Superior temporal gyrus (tissue), 1 donor: ENCODE measurements around the gene TNS1.

Source experiments
- DNase-seq: peaks from one replicate; pipeline ENCODE4 v3.0.0-alpha.2; 2016; ENCODE audit errors: extremely low spot score

TNS1 gene

GRCh38 chr2:217833439-217833838 lies 169.4 kb downstream of the TNS1 start:
- no peak for DNase-seq

DNA sequence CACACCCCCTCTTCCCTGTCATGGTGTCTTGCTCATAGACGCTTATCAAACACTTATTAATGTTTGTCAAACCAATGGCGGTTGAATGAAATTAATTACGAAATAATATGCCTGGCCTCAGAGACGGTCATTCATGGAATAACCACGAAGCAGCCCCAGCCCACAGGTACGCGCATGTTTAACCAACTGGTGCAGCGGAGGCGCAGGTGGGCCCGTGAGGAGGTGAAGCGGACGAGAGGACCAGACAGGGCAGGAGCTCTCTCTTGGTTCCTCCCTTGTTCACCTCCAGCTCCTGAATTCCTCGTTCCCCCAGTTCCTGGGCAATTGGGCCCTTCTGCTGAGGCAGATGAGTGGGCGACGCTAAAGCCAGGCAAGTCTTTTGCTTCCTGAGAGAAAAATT lies 169.8 kb downstream of the TNS1 start:
- no peak for DNase-seq

- DNase-seq, result no peak
Measured at GRCh38 chr2:217832115-217832514, 170.7 kb downstream of the TNS1 start.

GRCh38 chr2:217831306-217831705 lies 171.5 kb downstream of the TNS1 start:
- no peak for DNase-seq

GRCh38 chr2:217830807-217831206 lies 172.0 kb downstream of the TNS1 start:
- no peak for DNase-seq

GRCh38 chr2:217830061-217830460 lies 172.7 kb downstream of the TNS1 start:
- no peak for DNase-seq

GRCh38 chr2:217829420-217829819 lies 173.4 kb downstream of the TNS1 start:
- no peak for DNase-seq

DNA sequence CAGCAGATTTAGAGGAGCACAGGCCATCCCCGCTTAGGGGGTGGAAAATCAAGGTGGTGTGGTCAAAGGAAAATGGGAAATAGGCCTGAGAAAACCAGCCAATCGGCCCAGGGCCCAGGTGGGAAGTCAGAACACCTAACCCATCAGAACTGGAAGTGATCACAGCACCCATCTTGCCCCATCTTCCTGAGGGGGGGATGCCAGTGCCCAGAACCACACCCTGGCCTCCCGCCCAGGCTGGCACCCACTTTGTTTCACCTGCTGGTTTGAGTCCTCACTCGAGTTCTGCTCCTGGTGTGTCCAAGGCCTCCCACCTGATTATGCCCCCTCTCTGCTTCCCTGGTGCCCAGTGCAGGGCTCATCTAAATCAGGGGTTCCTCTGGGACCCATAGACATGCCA lies 174.5 kb downstream of the TNS1 start:
- DNase-seq, result no peak

DNA sequence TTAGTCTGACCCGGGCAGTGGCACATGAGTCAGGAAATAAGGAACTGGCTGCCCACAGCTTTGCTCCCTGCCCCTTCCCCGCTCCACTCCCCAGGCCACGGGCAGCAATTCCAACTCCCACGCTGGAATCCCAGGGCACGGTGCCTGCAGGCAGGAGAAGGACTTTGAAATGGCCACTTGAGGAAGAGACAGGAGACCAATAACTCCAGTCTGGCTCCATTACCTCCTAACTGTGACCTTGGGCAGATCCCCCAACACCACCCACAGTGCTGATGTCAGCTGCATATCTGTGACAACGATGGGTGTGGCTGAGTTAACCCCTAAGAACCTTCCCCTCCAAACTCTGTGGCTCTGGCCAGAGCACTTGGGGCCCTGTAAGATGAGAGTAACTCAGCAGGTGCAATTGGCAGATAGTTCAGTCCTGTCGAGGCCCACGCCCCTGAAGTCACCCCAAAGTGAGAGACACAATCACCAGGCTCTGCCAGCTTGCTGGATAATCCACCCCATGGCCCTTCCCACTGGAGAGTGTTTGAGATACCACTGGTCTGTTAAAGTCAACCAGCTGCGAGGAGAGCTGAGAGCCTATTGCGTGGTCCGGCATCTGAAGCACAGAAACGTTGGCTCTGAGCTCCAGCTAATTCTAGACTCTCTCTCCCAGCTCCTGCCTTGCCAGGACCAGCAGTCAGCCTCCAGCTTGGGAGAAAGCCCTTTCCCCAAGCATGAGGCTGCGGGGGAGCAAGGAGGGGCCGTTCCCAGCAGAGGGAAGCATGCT lies 175.2 kb downstream of the TNS1 start:
- no peak for DNase-seq

GRCh38 chr2:217826991-217827390 lies 175.8 kb downstream of the TNS1 start:
- DNase-seq, result no peak

DNA sequence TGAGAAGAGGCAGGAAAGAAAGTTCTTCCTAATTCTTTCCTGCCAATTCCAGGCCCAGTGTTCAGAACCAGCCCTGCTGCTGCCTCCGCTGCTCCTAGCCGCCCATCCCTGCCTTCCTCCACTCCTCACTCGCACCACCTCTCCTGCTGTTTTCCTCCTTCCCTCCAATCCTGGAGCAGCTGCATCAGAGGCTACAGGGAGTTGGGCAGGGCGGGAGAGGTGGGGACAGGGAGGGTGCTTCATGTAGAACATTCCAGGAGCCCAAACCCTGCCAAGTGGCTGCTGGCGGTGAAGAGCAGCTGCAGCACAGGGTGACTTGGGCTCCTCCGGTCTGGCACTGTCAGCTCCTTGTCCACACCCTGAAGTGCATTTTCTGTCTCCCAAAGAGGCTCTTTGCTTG lies 176.3 kb downstream of the TNS1 start:
- no peak for DNase-seq

DNA sequence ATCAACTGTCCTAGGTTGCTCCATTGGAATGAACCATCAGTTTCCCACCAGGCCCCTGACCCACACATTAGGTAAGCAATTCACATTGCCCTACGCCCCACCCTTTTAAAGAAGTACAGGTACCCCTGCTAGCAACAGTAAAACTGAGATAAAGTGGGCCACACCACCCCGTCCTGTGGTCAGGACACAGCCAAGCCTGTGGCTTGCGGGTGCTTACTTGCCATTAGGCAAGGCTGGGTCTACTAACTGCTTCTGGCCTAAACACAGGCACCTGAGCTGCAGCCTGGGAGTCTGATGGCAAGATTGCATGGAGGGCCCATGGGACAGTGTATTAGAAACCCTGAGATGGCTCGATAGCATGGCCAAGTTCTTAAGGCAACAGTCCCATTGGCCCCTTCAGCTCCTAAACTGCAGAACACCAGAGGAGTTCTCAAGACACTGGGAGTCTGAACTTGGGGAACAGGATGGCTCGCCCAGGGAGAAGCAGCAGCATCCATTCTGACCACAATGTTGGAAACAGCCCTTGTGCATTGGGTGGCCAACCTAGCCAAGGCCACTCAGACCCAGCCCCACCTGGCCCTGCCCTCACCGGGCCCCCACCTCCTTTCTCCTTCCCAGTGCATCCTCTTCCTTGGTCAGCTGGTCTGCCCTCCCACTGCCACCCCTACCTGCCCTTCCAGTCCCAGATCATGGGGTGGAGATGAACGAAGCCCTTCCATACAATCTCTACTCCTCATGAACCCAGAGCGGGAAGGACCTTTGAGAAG lies 177.1 kb downstream of the TNS1 start:
- no peak for DNase-seq

DNA sequence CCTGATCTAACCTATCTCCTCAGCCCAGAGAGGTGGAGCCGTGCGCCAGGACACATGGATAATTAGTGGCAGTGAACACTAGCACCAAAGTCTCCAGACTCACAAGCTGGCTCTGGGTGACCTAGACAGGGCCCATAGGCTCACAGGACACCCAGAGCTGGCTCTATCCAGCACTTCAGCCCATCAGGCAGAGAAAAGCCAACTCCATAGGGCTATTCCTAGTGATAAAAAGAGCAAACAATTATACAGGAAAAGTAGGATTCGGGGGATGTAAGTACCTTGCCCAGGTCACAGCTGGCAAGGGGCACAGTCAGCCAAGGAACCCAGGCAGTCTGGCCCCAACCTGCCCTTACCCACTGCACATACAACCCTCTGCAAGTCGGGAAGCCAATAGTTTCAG lies 178.6 kb downstream of the TNS1 start:
- no peak for DNase-seq

DNA sequence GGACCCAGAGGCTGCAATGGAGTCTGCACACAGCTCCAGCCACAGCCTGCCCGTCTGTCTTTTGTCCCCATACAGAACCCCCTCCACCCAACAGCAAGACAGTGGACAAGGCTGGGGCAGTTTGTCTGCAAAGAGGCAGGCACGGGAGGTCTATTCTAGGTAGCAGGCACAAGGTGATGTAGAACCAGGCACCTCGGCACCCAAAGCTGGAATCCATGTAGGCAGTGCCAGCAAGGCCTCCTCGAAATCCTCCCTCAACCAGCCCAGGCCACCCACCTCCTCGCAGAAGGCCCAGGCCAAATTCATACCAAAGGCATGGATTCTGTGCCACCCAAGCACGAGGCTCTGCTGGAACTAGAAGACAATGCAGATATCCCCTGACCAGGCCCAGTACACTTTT lies 179.2 kb downstream of the TNS1 start:
- DNase-seq, result no peak

DNA sequence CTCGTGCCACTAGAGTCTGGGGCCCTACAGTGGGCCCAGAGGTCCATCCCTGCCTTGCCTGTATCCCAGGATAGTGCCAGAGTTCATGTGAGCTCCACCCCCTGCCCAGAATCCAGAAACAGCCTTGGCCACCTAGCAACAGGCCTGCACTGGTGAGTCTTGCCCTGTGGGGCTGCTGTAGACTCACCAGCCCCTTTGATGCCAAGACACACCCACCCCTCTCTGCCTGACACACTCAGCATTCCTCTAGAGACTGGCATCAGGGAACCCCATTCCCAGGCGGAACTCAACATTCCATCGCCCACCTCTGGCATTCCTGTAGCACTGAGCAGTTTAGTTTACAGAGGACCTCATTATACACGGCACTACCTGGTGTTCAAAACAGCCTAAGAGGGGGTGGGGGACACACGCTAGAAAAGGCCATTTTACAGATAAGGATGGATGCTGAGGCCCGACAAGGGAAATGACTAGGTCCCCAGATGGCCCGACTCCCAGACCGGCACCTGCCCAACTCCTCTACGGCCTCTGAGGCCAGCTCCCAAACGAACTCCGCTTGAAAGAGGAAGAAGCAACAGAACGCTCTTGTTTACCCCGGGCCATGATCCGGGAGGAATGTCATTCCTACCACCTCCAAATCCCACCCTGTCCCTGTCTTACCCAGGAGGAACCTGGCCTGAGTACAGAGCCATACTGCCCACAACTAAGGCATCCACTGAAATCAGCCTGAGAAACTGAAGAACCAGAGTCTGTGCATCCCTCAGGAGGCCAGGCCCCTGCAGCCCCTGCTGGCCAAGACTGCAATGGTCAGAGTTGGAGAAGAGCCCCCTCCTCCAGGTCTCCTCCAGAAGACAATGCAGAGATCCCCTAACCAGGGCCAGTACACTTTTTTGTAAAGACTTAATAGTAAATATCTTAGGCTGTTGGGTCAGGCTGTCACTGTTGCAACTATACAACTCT lies 180.2 kb downstream of the TNS1 start:
- DNase-seq, result no peak

DNA sequence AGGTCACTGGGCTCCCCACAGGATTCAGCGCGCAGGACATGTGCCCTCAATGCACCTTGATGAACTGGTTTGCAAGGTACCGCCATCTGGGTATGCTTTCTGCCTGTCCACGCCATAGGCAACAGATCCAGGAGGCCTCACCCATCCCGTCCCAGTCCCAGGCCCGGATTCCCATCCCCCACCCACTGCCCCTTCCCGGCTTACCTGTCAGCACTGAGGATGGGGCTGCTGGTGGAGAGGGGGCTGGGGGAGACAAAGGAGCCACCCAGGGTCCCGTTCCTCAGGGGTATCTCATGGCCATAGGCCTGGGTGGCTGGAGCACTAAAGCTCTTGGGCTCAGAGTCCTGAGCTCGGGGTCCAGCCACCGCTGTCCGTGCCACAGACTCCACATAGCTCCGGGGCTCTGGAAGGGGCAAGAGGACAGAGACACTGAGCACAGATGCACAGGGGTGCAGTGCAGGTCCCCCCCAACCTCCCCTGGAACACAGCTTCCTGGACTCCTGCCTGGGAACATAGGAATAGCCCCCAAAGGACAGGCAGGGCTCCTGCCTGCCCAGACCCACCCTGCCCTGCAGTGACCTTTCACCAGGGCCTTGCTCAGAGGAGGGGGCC lies 181.2 kb downstream of the TNS1 start:
- no peak for DNase-seq

DNA sequence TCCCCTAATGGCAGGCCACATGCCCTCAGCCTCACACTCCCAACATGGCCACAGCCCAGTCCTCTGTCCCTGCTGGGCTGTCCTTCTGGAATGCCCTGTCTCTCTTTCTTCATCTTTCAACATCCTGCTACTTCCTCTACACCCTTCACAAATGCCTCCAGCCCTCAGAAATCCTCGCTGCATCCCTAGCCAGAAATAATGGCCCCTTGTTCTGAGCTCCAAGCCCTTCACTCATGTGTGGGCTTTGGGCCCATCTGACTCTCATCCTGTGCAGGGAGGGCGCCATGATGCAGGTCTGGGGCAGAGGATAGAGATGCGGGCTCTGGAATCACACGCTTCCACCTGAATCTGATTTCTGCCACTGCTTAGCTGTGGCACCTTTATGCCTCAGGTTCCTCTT lies 181.9 kb downstream of the TNS1 start:
- DNase-seq, result no peak

DNA sequence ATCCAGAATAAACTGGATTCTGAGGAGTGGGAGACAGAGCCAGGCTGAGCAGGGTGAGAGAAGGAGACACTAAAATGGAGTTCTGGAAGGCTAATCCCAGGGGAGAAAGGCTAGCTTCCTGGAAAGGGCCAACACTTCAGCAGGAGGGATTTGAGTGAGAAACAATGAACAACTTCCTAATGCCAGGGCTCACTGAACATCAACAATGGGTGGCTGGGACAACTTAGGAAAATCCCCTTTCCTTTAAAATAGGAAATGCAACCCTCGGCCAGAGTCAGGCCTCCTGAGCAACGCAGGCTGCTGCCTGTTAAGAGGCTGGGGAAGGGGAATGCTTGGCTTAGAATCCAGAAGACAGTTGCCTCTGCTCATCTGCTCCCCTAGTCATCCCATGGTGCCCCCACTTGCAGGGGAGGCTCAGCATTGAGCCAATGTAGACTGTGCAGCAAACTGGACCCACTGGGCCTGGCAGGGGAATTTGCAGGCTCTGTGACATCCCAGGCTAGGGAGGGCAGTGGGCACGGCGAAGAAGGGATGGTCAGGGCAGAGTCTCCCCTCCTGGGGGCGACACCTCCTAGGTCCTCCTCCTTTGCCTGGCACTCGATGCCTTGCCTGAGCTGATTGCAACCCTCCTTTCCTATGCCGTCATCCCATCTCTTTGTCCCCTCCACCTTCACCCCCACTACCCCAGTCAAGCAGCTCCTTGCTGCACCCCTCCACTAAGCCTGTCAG lies 182.5 kb downstream of the TNS1 start:
- no peak for DNase-seq

- no peak for DNase-seq
Measured at GRCh38 chr2:217818293-217818850, 184.4 kb downstream of the TNS1 start.

- no peak for DNase-seq
Measured at GRCh38 chr2:217817466-217818292, 185.1 kb downstream of the TNS1 start.
